Stimulated activated CD4-positive, alpha-beta T cell treated with anti-CD3 and anti-CD28 coated beads, Interleukin-1b, Interleukin-23, amount 100 ng/mL, for 24 hours (primary cell): ENCODE measurements around the gene CCDC148.

Experiments
- DNase-seq, 4 experiments: peaks; one replicate each; pipeline ENCODE4 v3.0.0-alpha.2; 2020; ENCODE audit warnings: low read depth in 4 of 4, low spot score in 1 of 4

CCDC148 gene

GRCh38 chr2:158182676-158183295 lies 273.8 kb downstream of the CCDC148 start:
- no peak for DNase-seq

GRCh38 chr2:158181171-158181570 lies 275.4 kb downstream of the CCDC148 start:
- no peak for DNase-seq

- no peak for DNase-seq
Measured at GRCh38 chr2:158179660-158180059, 276.9 kb downstream of the CCDC148 start.

GRCh38 chr2:158178646-158179045 lies 277.9 kb downstream of the CCDC148 start:
- no peak for DNase-seq

GRCh38 chr2:158174956-158175355 lies 281.6 kb downstream of the CCDC148 start:
- DNase-seq = no peak

GRCh38 chr2:158174495-158174894 lies 282.1 kb downstream of the CCDC148 start:
- no peak for DNase-seq

GRCh38 chr2:158172719-158173118 lies 283.8 kb downstream of the CCDC148 start:
- DNase-seq = no peak

- DNase-seq = no peak
Measured at GRCh38 chr2:158154596-158154995, 302.0 kb downstream of the CCDC148 start.

GRCh38 chr2:158153270-158154015 lies 303.1 kb downstream of the CCDC148 start:
- no peak for DNase-seq

- no peak for DNase-seq
Measured at GRCh38 chr2:158144914-158145625, 311.5 kb downstream of the CCDC148 start.

GRCh38 chr2:158143703-158144360 lies 312.7 kb downstream of the CCDC148 start:
- DNase-seq = no peak

GRCh38 chr2:158142568-158143332 lies 313.8 kb downstream of the CCDC148 start:
- DNase-seq = no peak

GRCh38 chr2:158142165-158142564 lies 314.4 kb downstream of the CCDC148 start:
- no peak for DNase-seq

- no peak for DNase-seq
Measured at GRCh38 chr2:158140201-158140600, 316.4 kb downstream of the CCDC148 start.

GRCh38 chr2:158138255-158138654 lies 318.3 kb downstream of the CCDC148 start:
- DNase-seq = no peak

- DNase-seq = no peak
Measured at GRCh38 chr2:158135096-158135495, 321.5 kb downstream of the CCDC148 start.

- no peak for DNase-seq
Measured at GRCh38 chr2:158134655-158135054, 321.9 kb downstream of the CCDC148 start.

- DNase-seq = no peak
Measured at GRCh38 chr2:158134055-158134454, 322.5 kb downstream of the CCDC148 start.

GRCh38 chr2:158131919-158132566 lies 324.5 kb downstream of the CCDC148 start:
- no peak for DNase-seq

- no peak for DNase-seq
Measured at GRCh38 chr2:158131483-158131912, 325.1 kb downstream of the CCDC148 start.
